C1 segment of cervical spinal cord (tissue), 14 donors: ENCODE results near the gene ZNF345.

Source experiments
- DNase-seq, 14 donors: peaks; one replicate each; lab custom pipeline; 2025; lab: John Stamatoyannopoulos, UW

Gene ZNF345

GRCh38 chr19:36850559-36851442 is at the start of gene ZNF345:
ZNF345 (plus strand) TSS chr19:36850876; CDS start chr19:36876831, 25,955 bp downstream.
- peak in 13 of 14 donors; percentile 56 to 93 (median 86) for DNase-seq

- DNase-seq = no peak
These were observed 45.3 kb upstream of the ZNF345 start for GRCh38 chr19:36805364-36805763.

GRCh38 chr19:36807029-36807428 is 43.6 kb upstream of the ZNF345 start:
- no peak for DNase-seq

GRCh38 chr19:36819130-36819630 is 31.5 kb upstream of the ZNF345 start:
- no peak for DNase-seq

- no peak for DNase-seq
These were observed 28.9 kb upstream of the ZNF345 start for GRCh38 chr19:36821758-36822157.

- DNase-seq = no peak
These were observed 17.2 kb upstream of the ZNF345 start for GRCh38 chr19:36833430-36833829.

- DNase-seq = no peak
These were observed 13.3 kb upstream of the ZNF345 start for GRCh38 chr19:36837176-36837905.

GRCh38 chr19:36837906-36838783 is 12.5 kb upstream of the ZNF345 start, which contains the start of gene ZNF790:
ZNF790 (minus strand) TSS chr19:36838387; CDS start chr19:36825619, 12,768 bp downstream.
- peak; percentile 66 to 96 (median 90) for DNase-seq

GRCh38 chr19:36838784-36839324 is 11.8 kb upstream of the ZNF345 start:
- DNase-seq = peak in 1 of 14 donors; percentile 77

- DNase-seq = peak in 1 of 14 donors; percentile 1
These were observed 2.7 kb upstream of the ZNF345 start for GRCh38 chr19:36847968-36848367.

GRCh38 chr19:36849701-36850558 is 746 bp upstream of the ZNF345 start:
- peak; percentile 38 to 91 (median 84) for DNase-seq

- DNase-seq = no peak
These were observed 1.2 kb downstream of the ZNF345 start for GRCh38 chr19:36851898-36852297.

- DNase-seq = no peak
These were observed 26.6 kb downstream of the ZNF345 start for GRCh38 chr19:36876993-36877938.

- no peak for DNase-seq
These were observed 41.2 kb downstream of the ZNF345 start for GRCh38 chr19:36891768-36892357.

GRCh38 chr19:36894849-36895383 is 44.2 kb downstream of the ZNF345 start:
- no peak for DNase-seq

GRCh38 chr19:36898422-36898821 is 47.7 kb downstream of the ZNF345 start:
- DNase-seq = no peak

GRCh38 chr19:36915992-36916830 is 65.5 kb downstream of the ZNF345 start, which contains the start of the genes ZNF568 and ZNF829:
ZNF568 (plus strand) TSS chr19:36916332; CDS start chr19:36922771, 6,439 bp downstream.
ZNF829 (minus strand) TSS chr19:36916291; CDS start chr19:36915167, 1,124 bp downstream.
- peak; percentile 62 to 96 (median 88) for DNase-seq
